Heart right ventricle (tissue), 16 donors: ENCODE measurements around the gene SLC16A13. TPM values are rescaled to one million over a fixed set of nuclear protein-coding genes. Genes with fewer than 3 reads are reported as not detected.
A peak's percentile ranks its signal among the peaks of the same experiment; 100 is the strongest.
"Not testable (repeated sequence)": the region's sequence is repeated elsewhere in the genome, so short reads cannot be mapped to it uniquely, and the experiment has no call there.

Source experiments
- ATAC-seq, 8 donors: fragments of 200-7000 bp; cut with Tn5 transposase; one replicate each; pipeline ENCODE4 v1.9.1; 2020; ENCODE audit warnings: mild to moderate bottlenecking in 8 of 8, moderate library complexity in 8 of 8, moderate number of reproducible peaks in 1 of 8
- DNase-seq, 2 donors: peaks; one replicate each; pipeline ENCODE4 v3.0.0-alpha.2; 2020
- H3K27ac ChIP-seq, 10 donors: fragments of 200-600 bp; sonication (generic) in 2 of 10; one replicate each; pipeline versions ENCODE4 v1.5.0 to v1.8.0; 2020 to 2022; ENCODE audit warnings: mild to moderate bottlenecking in 3 of 10
- H3K27me3 ChIP-seq, 7 donors: fragments of 200-600 bp; one replicate each; pipeline ENCODE4 v1.8.0; 2021 to 2022; ENCODE audit warnings: mild to moderate bottlenecking in 2 of 7
- H3K36me3 ChIP-seq, 9 donors: fragments of 200-600 bp; sonication (generic) in 1 of 9; one replicate each; pipeline versions ENCODE4 v1.5.0 to v1.8.0; 2020 to 2022; ENCODE audit warnings: mild to moderate bottlenecking in 2 of 9
- H3K4me1 ChIP-seq, 9 donors: fragments of 200-600 bp; sonication (generic) in 1 of 9; one replicate each; pipeline versions ENCODE4 v1.5.0 to v1.8.0; 2020 to 2022; ENCODE audit warnings: mild to moderate bottlenecking in 4 of 9
- H3K4me3 ChIP-seq, 10 donors: fragments of 200-600 bp; sonication (generic) in 2 of 10; one replicate each; pipeline versions ENCODE4 v1.5.0 to v1.8.0; 2020 to 2022; ENCODE audit warnings: mild to moderate bottlenecking in 7 of 10, moderate library complexity in 2 of 10
- H3K9me3 ChIP-seq, 11 donors: fragments of 200-600 bp in 10 of 11; sonication (generic) in 2 of 11; one replicate each; pipeline versions ENCODE4 v1.5.0 to v1.8.0; 2013 to 2022; ENCODE audit warnings: mild to moderate bottlenecking in 2 of 11, control low read depth in 1 of 11, moderate library complexity in 1 of 11
- WGBS, 2 donors: extraction: QIAGEN DNeasy Blood & Tissue Kit; methylation state at CpG; one replicate each; pipeline ENCODE4 v1.1.7; 2013; ENCODE audit warnings: inconsistent platforms in 1 of 2; 5-methylcytosine and 5-hydroxymethylcytosine counted together
- intact Hi-C, 10 donors: fragments of 100-400 bp; cut with DNase I; formaldehyde crosslinking; loops; one replicate each; pipeline versions ENCODE4 v1.11.1 to v1.14.2; 2022
- polyA plus RNA-seq, 2 donors: library from polyadenylated mRNA; stranded (reverse); fragments of 200-250 nt; gene quantifications; one replicate each; pipeline ENCODE4 v1.2.3, GENCODE V29; 2013
- total RNA-seq, 10 donors: library from RNA; stranded (reverse); fragmentation: NEBNext Ultra II Directional in 3 of 10; extraction: Animal tissue kit (Norgen Biotek cat#: 25700) in 3 of 10; gene quantifications; one replicate each; pipeline versions ENCODE4 v1.2.1 to v1.2.4, GENCODE V29; 2021 to 2023
- TF ChIP-seq, protein P1 (sequence below), 9 donors: fragments of 200-600 bp; sonication (generic) in 2 of 9; IDR thresholded peaks; one replicate each; pipeline versions ENCODE4 v1.5.0 to v1.8.0; 2021 to 2022; ENCODE audit warnings: antibody characterized with exemption in 9 of 9, mild to moderate bottlenecking in 5 of 9, moderate library complexity in 1 of 9
- donor health status: Arrhythmogenic right ventricular cardiomyopathy.
- donor health status: ischemic (EF 13 %, LVEDD 7.1; RV severe dilation, severe dysfunction).
- donor health status: healthy with polysubstance abuse.
- donor health status: DM: no; HTN: yes; CAD: no.
- donor health status: DM: no; HTN: no; CAD: no.
- donor health status: ischemic (EF 25% LVEDD 6.9; RV normal size, moderate dysfunction).
- donor health status: ischemic (EF 25% LVEDD 5.7; RV mildly dilated, moderate dysfunction).
- donor health status: healthy.
- donor health status: DM: yes; HTN: yes; CAD: no.
- donor health status: Ischemic cardiomyopathy.
- donor health status: ischemic (EF 35%, LVEDD 5.7; RV mildly dilated, moderate dysfunction).
- donor health status: nonischemic (EF 11% LVEDD 7.7; RV severe dilation, severe dysfunction).
- donor health status: DM: yes; HTN: yes; CAD: no.
- donor health status: PGD.
- donor health status: ischemic (EF 29% LVEDD 5.4; RV normal size, mild dysfunction).
- donor health status: nonischemic (EF 23%, LVEDD 6.1; RV moderate dilation, normal function).

The SLC16A13 gene
- total and polyA plus RNA-seq, 12 donors = 0.70 to 2.1 (median 1.5) TPM

- Histone ChIP-seq H3K4me1 (peaks cover 9 to 44% (median 37%) of the 10 kb centered on the region in 9 donors), H3K4me3 (peak within 1 kb of the TSS; percentile 40 to 63 (median 55)), H3K27ac (peak within 1 kb of the TSS in 8 of 10 donors; percentile 42 to 72 (median 66)), H3K36me3 (no peaks in the 10 kb centered on the region), H3K9me3 (no peaks in the 10 kb centered on the region), H3K27me3 (peaks cover 5 to 59% (median 29%) of the 10 kb centered on the region in 7 donors)
- ATAC-seq (peak; percentile 39 to 60 (median 54)), DNase-seq (peak in 1 of 2 donors; percentile 59)
- 2 to 3% methylated on average over 56 to 58 of the region's 58 CpGs for WGBS, 2 donors
- intact Hi-C loops = loop anchor here in 3 of 10 donors (10.0 kb wide), 2 partner anchors 251 to 261 kb away; partner anchors contain the start of genes YBX2 (in 2 of the 3) and EIF5A (in 1 of the 3)
- TF ChIP-seq, protein P1, sequence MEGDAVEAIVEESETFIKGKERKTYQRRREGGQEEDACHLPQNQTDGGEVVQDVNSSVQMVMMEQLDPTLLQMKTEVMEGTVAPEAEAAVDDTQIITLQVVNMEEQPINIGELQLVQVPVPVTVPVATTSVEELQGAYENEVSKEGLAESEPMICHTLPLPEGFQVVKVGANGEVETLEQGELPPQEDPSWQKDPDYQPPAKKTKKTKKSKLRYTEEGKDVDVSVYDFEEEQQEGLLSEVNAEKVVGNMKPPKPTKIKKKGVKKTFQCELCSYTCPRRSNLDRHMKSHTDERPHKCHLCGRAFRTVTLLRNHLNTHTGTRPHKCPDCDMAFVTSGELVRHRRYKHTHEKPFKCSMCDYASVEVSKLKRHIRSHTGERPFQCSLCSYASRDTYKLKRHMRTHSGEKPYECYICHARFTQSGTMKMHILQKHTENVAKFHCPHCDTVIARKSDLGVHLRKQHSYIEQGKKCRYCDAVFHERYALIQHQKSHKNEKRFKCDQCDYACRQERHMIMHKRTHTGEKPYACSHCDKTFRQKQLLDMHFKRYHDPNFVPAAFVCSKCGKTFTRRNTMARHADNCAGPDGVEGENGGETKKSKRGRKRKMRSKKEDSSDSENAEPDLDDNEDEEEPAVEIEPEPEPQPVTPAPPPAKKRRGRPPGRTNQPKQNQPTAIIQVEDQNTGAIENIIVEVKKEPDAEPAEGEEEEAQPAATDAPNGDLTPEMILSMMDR (IDR thresholded peaks at IDR 0.05) = no peak
Observed at GRCh38 chr17:7043497-7044198, 7.8 kb downstream of the SLC16A13 start, which contains the start of gene SLC16A11. Gene SLC16A11, minus strand, starts transcription at chr17:7044092. Its CDS starts 579 bp downstream, at chr17:7043513.

- intact Hi-C loops = loop anchor here in 6 of 10 donors (1.0 to 10.0 kb wide), 5 partner anchors 91 to 259 kb away; partner anchors contain the start of genes YBX2 (in 2 of the 6) and EIF5A (in 1 of the 6)
Observed at GRCh38 chr17:7045492-7046126, 9.8 kb downstream of the SLC16A13 start.

DNA sequence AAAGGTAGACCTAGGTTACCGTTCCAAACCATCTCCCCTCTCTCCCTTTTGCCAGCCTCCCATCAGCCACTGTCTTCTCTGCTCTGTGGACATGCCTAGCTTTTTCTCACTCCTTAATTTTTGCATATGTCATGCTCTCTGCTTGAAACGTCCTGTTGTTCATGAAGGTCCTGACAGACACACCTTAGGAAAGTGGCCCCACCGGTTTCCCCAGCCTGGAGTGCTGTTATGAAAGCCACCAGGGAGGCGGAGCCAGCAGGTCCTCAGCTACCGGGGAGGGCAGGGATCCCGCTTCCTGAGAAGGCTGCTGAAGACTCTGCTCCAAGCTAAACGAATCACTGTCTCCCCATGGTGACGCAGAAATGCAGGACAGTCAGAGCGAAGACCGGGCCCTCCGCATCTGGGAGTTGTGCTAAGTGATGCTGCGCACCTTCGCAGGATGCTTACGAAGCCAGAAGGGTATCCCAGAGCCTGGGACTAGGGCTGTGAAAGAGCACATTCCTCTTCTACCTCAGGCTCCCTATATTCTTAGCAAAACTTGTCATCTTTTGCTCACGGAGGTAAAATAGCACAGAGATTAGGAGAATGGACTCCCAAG, 10.4 kb downstream of the SLC16A13 start:
- intact Hi-C loops = loop anchor here in 6 of 10 donors (1.0 to 10.0 kb wide), 4 partner anchors 90 to 259 kb away; partner anchors contain the start of genes YBX2 (in 2 of the 6) and EIF5A (in 1 of the 6)
- peaks cover 5 to 63% (median 33%) of the 10 kb centered on the region in 7 donors for H3K27me3 ChIP-seq

More at GRCh38 chr17:7045492-7046126, 9.8 kb downstream of the SLC16A13 start:
- no peaks in the 10 kb centered on the region for H3K36me3 ChIP-seq
- no peak overlapping the region for H3K27ac ChIP-seq
- DNase-seq = no peak
- TF ChIP-seq, protein P1 (IDR thresholded peaks at IDR 0.05) = peak; percentile 52 to 89 (median 84)
- peaks cover 9 to 44% (median 37%) of the 10 kb centered on the region in 9 donors for H3K4me1 ChIP-seq
- H3K27me3 ChIP-seq = peaks cover 5 to 63% (median 33%) of the 10 kb centered on the region in 7 donors
- ATAC-seq = peak in 4 of 8 donors; percentile 26 to 47 (median 36)
- WGBS, 2 donors = 24 to 31% methylated on average over 5 of the region's 5 CpGs
- no peaks in the 10 kb centered on the region for H3K9me3 ChIP-seq
- peak overlapping the region in 4 of 10 donors; percentile 25 to 37 (median 31) for H3K4me3 ChIP-seq

DNA sequence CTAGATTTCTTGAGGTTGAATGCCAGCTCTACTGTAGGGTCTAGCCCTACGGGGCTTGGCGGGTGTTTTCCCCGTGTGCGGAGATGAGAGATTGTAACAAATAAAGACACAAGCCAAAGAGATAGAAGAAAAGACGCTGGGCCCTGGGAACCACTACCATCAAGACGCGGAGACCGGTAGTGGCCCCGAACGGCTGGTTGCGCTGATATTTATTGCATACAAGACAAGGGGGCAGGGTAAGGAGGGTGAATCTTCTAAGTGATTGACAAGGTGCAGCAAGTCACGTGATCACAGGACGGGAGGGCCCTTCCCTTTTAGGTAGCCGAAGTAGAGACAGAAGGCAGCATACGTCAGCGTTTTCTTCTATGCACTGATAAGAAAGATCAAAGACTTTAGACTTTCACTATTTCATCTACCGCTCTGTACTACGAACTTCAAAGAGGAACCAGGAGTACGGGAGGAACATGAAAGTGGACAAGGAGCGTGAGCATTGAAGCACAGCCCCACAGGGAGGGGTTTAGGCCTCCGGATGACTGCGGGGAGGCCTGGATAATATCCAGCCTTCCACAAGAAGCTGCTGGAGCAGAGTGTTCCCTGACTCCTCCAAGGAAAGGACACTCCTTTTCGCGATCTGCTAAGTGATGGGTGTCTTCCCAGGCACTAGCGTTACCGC, 11.0 kb downstream of the SLC16A13 start:
- 11 to 19% methylated on average over 26 of the region's 26 CpGs for WGBS, 2 donors
- H3K27ac ChIP-seq = peak overlapping the region in 1 of 10 donors; percentile 45
- H3K9me3 ChIP-seq, ATAC-seq, H3K36me3 ChIP-seq, DNase-seq: not testable (repeated sequence)
- H3K4me1 ChIP-seq = peaks cover 9 to 43% (median 36%) of the 10 kb centered on the region in 9 donors
- peaks cover 5 to 57% (median 32%) of the 10 kb centered on the region in 7 donors for H3K27me3 ChIP-seq
- peak overlapping the region in 7 of 10 donors; percentile 15 to 37 (median 31) for H3K4me3 ChIP-seq
- intact Hi-C loops = loop anchor here in 6 of 10 donors (1.0 to 10.0 kb wide), 4 partner anchors 89 to 258 kb away; partner anchors contain the start of genes YBX2 (in 2 of the 6) and EIF5A (in 1 of the 6)

More for the DNA sequence above, 10.4 kb downstream of the SLC16A13 start:
- ATAC-seq = peak in 2 of 8 donors; percentile 4 to 12
- H3K4me1 ChIP-seq = peaks cover 9 to 44% (median 37%) of the 10 kb centered on the region in 9 donors
- DNase-seq = no peak
- H3K36me3 ChIP-seq = no peaks in the 10 kb centered on the region
- H3K4me3 ChIP-seq = peak overlapping the region in 7 of 10 donors; percentile 15 to 37 (median 31)
- 12 to 25% methylated on average over 15 of the region's 15 CpGs for WGBS, 2 donors
- TF ChIP-seq, protein P1 (IDR thresholded peaks at IDR 0.05) = peak in 1 of 9 donors; percentile 24
- peak overlapping the region in 1 of 10 donors; percentile 45 for H3K27ac ChIP-seq
- no peaks in the 10 kb centered on the region for H3K9me3 ChIP-seq
